Right hindlimb (tissue), 1 donor: ENCODE measurements around the gene SLC25A47.

Source experiments
- DNase-seq: peaks from one replicate; pipeline ENCODE4 v3.0.0-alpha.2; 2018

The SLC25A47 gene

GRCh38 chr14:100290607-100291304, 32.4 kb upstream of the SLC25A47 start:
- DNase-seq = no peak

- peak; percentile 13 for DNase-seq
Observed at GRCh38 chr14:100291305-100292075, 31.6 kb upstream of the SLC25A47 start.

- peak; percentile 16 for DNase-seq
Observed at GRCh38 chr14:100292301-100292775, 30.8 kb upstream of the SLC25A47 start.

GRCh38 chr14:100292776-100293461, 30.2 kb upstream of the SLC25A47 start:
- peak; percentile 26 for DNase-seq

- peak; percentile 5 for DNase-seq
Observed at GRCh38 chr14:100293497-100294212, 29.5 kb upstream of the SLC25A47 start.

- peak; percentile 23 for DNase-seq
Observed at GRCh38 chr14:100294213-100294962, 28.8 kb upstream of the SLC25A47 start.

- no peak for DNase-seq
Observed at GRCh38 chr14:100294963-100295330, 28.2 kb upstream of the SLC25A47 start.

GRCh38 chr14:100295376-100296105, 27.6 kb upstream of the SLC25A47 start:
- DNase-seq = peak; percentile 7

- DNase-seq = peak; percentile 12
Observed at GRCh38 chr14:100296106-100296651, 27.0 kb upstream of the SLC25A47 start.

GRCh38 chr14:100296729-100297128, 26.4 kb upstream of the SLC25A47 start:
- DNase-seq = peak; percentile 13

GRCh38 chr14:100297320-100298300, 25.5 kb upstream of the SLC25A47 start:
- peak; percentile 85 for DNase-seq

GRCh38 chr14:100298551-100299237, 24.4 kb upstream of the SLC25A47 start:
- DNase-seq = peak; percentile 18

- peak; percentile 9 for DNase-seq
Observed at GRCh38 chr14:100299238-100299560, 23.9 kb upstream of the SLC25A47 start.

GRCh38 chr14:100302616-100303015, 20.5 kb upstream of the SLC25A47 start:
- no peak for DNase-seq

GRCh38 chr14:100303179-100303578, 20.0 kb upstream of the SLC25A47 start:
- no peak for DNase-seq

GRCh38 chr14:100303925-100304324, 19.2 kb upstream of the SLC25A47 start:
- no peak for DNase-seq

GRCh38 chr14:100304825-100305323, 18.3 kb upstream of the SLC25A47 start:
- DNase-seq = no peak

GRCh38 chr14:100305324-100306100, 17.6 kb upstream of the SLC25A47 start:
- DNase-seq = no peak
